ENCODE measurements around the gene FNIP2. TPM values are rescaled to one million over a fixed set of nuclear protein-coding genes. Genes with fewer than 3 reads are reported as not detected.

The FNIP2 gene
- total and polyA plus RNA-seq, 9 of the 15 experiments (the other 6 are each of a cell fraction or from before 2014, with no cell fraction given), result 1.7 to 15.5 (median 8.3) TPM

DNA sequence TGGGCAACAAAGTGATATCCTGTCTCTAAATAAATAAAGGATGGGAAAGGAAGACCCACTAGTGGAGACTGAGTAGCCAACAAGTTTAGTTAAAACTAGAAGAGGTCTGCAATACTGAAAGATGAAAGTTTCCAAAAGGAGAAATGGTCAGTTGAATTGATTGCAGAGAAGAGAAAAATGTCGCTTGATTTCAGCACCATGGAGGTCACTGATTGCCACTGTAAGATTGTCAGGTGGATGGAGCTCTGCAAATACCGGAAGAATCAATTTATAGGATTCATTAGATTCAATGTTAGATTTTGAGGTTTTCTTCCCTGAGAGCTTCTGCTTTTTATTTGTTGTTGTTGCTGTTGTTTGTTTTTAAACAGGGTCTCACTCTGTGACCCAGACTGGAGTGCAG is 5.4 kb upstream of the FNIP2 start (continued):
- TF ChIP-seq MIER1 (IDR thresholded peaks at IDR 0.05; ENCODE audit: low read depth) (0 out of 2 replicates have a peak, but pooled peaks have one; percentile 51), SMARCE1 (IDR thresholded peaks at IDR 0.05) (no peak), CC2D1A (IDR thresholded peaks at IDR 0.05) (no peak), REST (IDR thresholded peaks at IDR 0.05; ENCODE audit: borderline replicate concordance) (peak; percentile 85), REST (CRISPR knock-in tag; IDR thresholded peaks at IDR 0.05; ENCODE audit: low read depth) (no peak), HEY1 (CRISPR knock-in tag; IDR thresholded peaks at IDR 0.05; ENCODE audit: borderline replicate concordance) (no peak), ZNF140 (CRISPR knock-in tag; IDR thresholded peaks at IDR 0.05) (no peak), SOX6 (IDR thresholded peaks at IDR 0.05) (no peak), MEIS2 (IDR thresholded peaks at IDR 0.05; ENCODE audit: partially characterized antibody) (no peak), HMG20A (CRISPR knock-in tag; conservative IDR thresholded peaks at IDR 0.05) (no peak), SMAD3 (CRISPR knock-in tag; conservative IDR thresholded peaks at IDR 0.05) (no peak)

All from K562 (cell line).